Left colon (tissue), 2 donors: ENCODE results near the gene AP1B1. TPM values are rescaled to one million over a fixed set of nuclear protein-coding genes. Genes with fewer than 3 reads are reported as not detected.
A peak's percentile ranks its signal among the peaks of the same experiment; 100 is the strongest.
"Not testable (repeated sequence)": the region's sequence is repeated elsewhere in the genome, so short reads cannot be mapped to it uniquely, and the experiment has no call there.

Source experiments
- ATAC-seq: fragments of 200-7000 bp; cut with Tn5 transposase; one replicate; pipeline ENCODE4 v1.9.1; 2020; ENCODE audit warnings: mild to moderate bottlenecking, moderate library complexity
- DNase-seq, 2 donors: peaks; one replicate each; pipeline ENCODE4 v3.0.0-alpha.2; 2020
- intact Hi-C, 2 donors: fragments of 100-400 bp; cut with DNase I in 1 of 2; cut with micrococcal nuclease in 1 of 2; formaldehyde crosslinking; loops; one replicate each; pipeline versions ENCODE4 v1.11.2 to v1.14.0; 2022; cut with DNase I, micrococcal nuclease
- total RNA-seq, 2 donors: library from RNA; stranded (reverse); fragmentation: NEBNext Ultra II Directional; extraction: Animal tissue kit (Norgen Biotek cat#: 25700); gene quantifications; one replicate each; pipeline ENCODE4 v1.2.1, GENCODE V29; 2021
- donor health status: DM: no; HTN: no; CAD: no.
- donor health status: DM: yes; HTN: yes; CAD: no.

Gene AP1B1
- total RNA-seq, 2 donors from 2014 or later, result 96.3 to 100 TPM

GRCh38 chr22:29393019-29393608 is 4.7 kb upstream of the AP1B1 start:
- ATAC-seq (peak; percentile 22), DNase-seq (no peak)
- intact Hi-C loops, result loop anchor here in 1 of 2 donors (10.0 kb wide), 1 partner anchor 132 kb away; no protein-coding TSS in a partner anchor

GRCh38 chr22:29391546-29391945 is 3.2 kb upstream of the AP1B1 start:
- ATAC-seq, result no peak
- intact Hi-C loops, result loop anchor here in 1 of 2 donors (10.0 kb wide), 1 partner anchor 133 kb away; no protein-coding TSS in a partner anchor
- no peak for DNase-seq

GRCh38 chr22:29390270-29390669 is 1.9 kb upstream of the AP1B1 start:
- intact Hi-C loops, result loop anchor here in 1 of 2 donors (10.0 kb wide), 1 partner anchor 135 kb away; no protein-coding TSS in a partner anchor
- ATAC-seq, result no peak
- DNase-seq, result no peak

GRCh38 chr22:29388759-29389090 is 355 bp upstream of the AP1B1 start:
- ATAC-seq, result no peak
- intact Hi-C loops, result no loop called here
- no peak for DNase-seq

GRCh38 chr22:29386708-29387107 is 1.7 kb downstream of the AP1B1 start:
- intact Hi-C loops, result no loop called here
- DNase-seq, result no peak
- no peak for ATAC-seq

GRCh38 chr22:29385748-29386147 is 2.6 kb downstream of the AP1B1 start:
- DNase-seq (no peak), ATAC-seq (no peak)
- intact Hi-C loops, result no loop called here

GRCh38 chr22:29385151-29385704 is 3.1 kb downstream of the AP1B1 start:
- ATAC-seq, result no peak
- DNase-seq, result no peak
- intact Hi-C loops, result no loop called here

- intact Hi-C loops, result no loop called here
- ATAC-seq (no peak), DNase-seq (no peak)
These were observed 4.6 kb downstream of the AP1B1 start for GRCh38 chr22:29383740-29384139.

GRCh38 chr22:29382580-29383302 is 5.6 kb downstream of the AP1B1 start:
- intact Hi-C loops, result no loop called here
- peak; percentile 92 for ATAC-seq
- DNase-seq, result peak; percentile 54 to 67

- ATAC-seq (no peak), DNase-seq (no peak)
- intact Hi-C loops, result no loop called here
These were observed 7.5 kb downstream of the AP1B1 start for GRCh38 chr22:29380856-29381255.

GRCh38 chr22:29380032-29380781 is 8.2 kb downstream of the AP1B1 start:
- ATAC-seq (no peak), DNase-seq (no peak)
- intact Hi-C loops, result no loop called here

GRCh38 chr22:29379258-29379657 is 9.1 kb downstream of the AP1B1 start:
- DNase-seq (no peak), ATAC-seq (no peak)
- intact Hi-C loops, result no loop called here

GRCh38 chr22:29377979-29378378 is 10.4 kb downstream of the AP1B1 start:
- no peak for DNase-seq
- no peak for ATAC-seq

GRCh38 chr22:29376705-29377104 is 11.7 kb downstream of the AP1B1 start:
- ATAC-seq, DNase-seq, intact Hi-C loops: not testable (repeated sequence)

More at GRCh38 chr22:29377979-29378378, 10.4 kb downstream of the AP1B1 start:
- intact Hi-C loops, result no loop called here

GRCh38 chr22:29375398-29376076 is 12.8 kb downstream of the AP1B1 start:
- intact Hi-C loops, result no loop called here
- DNase-seq (no peak), ATAC-seq (no peak)

GRCh38 chr22:29374806-29375205 is 13.6 kb downstream of the AP1B1 start:
- ATAC-seq, DNase-seq, intact Hi-C loops: not testable (repeated sequence)

GRCh38 chr22:29374401-29374800 is 14.0 kb downstream of the AP1B1 start:
- DNase-seq (no peak), ATAC-seq (no peak)
- intact Hi-C loops, result no loop called here

GRCh38 chr22:29370537-29370936 is 17.8 kb downstream of the AP1B1 start:
- DNase-seq, result no peak
- intact Hi-C loops, result no loop called here
- no peak for ATAC-seq

GRCh38 chr22:29369460-29369859 is 18.9 kb downstream of the AP1B1 start:
- DNase-seq, result peak in 1 of 2 donors; percentile 56
- no peak for ATAC-seq
- intact Hi-C loops, result no loop called here
